Ishikawa (cell line): ENCODE data around the gene KXD1.

Experiments used
- RAD21 ChIP-seq: IDR thresholded peaks from 2 replicates; pipeline ENCODE4 v1.6.1; 2012; ENCODE audit warnings: low read depth
- REST ChIP-seq: IDR thresholded peaks from 2 replicates; pipeline ENCODE4 v1.6.1; 2012; ENCODE audit warnings: low read depth, mild to moderate bottlenecking
- YY1 ChIP-seq: IDR thresholded peaks from 2 replicates; pipeline ENCODE4 v1.6.1; 2012; ENCODE audit warnings: low read depth

- TF ChIP-seq RAD21 (no peak), YY1 (no peak), REST (no peak)
These were observed 33.8 kb upstream of the KXD1 start for GRCh38 chr19:18523841-18524240.
